Keratinocyte (primary cell): ENCODE measurements around the gene MKLN1.

Experiments
- EZH2 ChIP-seq: IDR thresholded peaks from one replicate; pipeline ENCODE4 v1.6.1; 2012; ENCODE audit warnings: inconsistent platforms, mild to moderate bottlenecking, low read length, moderate library complexity
- TF ChIP-seq, protein P1 (sequence below), 3 experiments: IDR thresholded peaks in 1 of 3; conservative IDR thresholded peaks in 1 of 3; optimal IDR thresholded peaks in 1 of 3; 2 replicates in 2 of 3; 3 replicates in 1 of 3; pipeline versions ENCODE3 to v1.5.1; 2011; ENCODE audit warnings: low read length in 3 of 3, mild to moderate bottlenecking in 3 of 3, moderate library complexity in 2 of 3, control low read depth in 1 of 3, inconsistent platforms in 1 of 3; ENCODE audit not compliant: insufficient read depth in 2 of 3; ENCODE audit errors: extremely low read depth in 1 of 3

DNA sequence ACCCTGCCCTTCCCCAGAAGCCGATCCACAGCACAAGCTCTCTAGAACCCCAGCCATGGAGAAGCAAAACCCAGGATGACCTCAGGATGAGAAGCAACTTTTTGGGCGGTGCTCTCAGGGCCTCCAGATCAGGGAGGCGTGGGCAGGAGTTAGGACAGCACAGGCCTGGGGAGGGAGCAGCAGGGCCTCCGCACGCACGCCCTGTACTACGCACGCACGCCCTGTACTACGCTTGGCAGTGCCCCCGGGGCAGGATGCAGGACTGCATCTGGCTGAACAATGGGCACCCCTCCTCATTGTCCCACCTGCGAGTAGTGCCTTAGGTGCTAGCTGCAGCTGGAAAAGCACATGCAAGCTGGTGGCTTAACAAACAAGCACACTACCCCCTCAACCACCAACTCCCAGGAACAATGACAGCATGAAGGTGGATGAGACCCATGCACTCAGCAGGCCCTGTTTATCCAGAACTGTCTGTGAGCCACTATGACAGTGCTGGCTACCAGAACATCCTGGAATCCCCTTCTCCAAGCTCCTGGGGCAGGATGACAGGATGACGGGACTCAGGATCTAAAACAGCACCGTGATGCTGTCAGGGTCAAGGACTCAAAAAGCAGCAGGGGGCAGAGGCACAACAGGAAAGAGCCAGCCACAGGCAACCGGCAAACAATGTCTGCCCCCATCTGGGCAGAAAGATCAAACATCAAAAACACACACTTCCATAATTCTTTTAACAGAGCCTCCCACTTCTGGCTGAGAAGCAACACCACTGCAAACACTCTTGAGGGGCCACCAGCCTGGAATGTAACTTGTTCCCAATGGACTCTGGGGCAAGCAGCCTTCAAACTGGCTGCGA, 217.0 kb downstream of the MKLN1 start:
- TF ChIP-seq, protein P1, sequence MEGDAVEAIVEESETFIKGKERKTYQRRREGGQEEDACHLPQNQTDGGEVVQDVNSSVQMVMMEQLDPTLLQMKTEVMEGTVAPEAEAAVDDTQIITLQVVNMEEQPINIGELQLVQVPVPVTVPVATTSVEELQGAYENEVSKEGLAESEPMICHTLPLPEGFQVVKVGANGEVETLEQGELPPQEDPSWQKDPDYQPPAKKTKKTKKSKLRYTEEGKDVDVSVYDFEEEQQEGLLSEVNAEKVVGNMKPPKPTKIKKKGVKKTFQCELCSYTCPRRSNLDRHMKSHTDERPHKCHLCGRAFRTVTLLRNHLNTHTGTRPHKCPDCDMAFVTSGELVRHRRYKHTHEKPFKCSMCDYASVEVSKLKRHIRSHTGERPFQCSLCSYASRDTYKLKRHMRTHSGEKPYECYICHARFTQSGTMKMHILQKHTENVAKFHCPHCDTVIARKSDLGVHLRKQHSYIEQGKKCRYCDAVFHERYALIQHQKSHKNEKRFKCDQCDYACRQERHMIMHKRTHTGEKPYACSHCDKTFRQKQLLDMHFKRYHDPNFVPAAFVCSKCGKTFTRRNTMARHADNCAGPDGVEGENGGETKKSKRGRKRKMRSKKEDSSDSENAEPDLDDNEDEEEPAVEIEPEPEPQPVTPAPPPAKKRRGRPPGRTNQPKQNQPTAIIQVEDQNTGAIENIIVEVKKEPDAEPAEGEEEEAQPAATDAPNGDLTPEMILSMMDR (optimal IDR thresholded peaks at IDR 0.05 in 1 of 3, IDR thresholded peaks at IDR 0.05 in 1 of 3, conservative IDR thresholded peaks at IDR 0.05 in 1 of 3; ENCODE audit: extremely low read depth in 1 of 3, insufficient read depth in 2 of 3, low read length in 3 of 3), result peak in 1 of 3 experiments; percentile 39
- no peak for TF ChIP-seq EZH2
